HG02885 (cell line): Measurements from ENCODE around the gene UBXN7.
"Not testable (repeated sequence)": the region's sequence is repeated elsewhere in the genome, so short reads cannot be mapped to it uniquely, and the experiment has no call there.

Experiments used
- ATAC-seq: cut with Tn5 transposase; IDR thresholded peaks from one replicate; pipeline ENCODE4 v1.9.1; 2021; ENCODE audit warnings: mild to moderate bottlenecking; ENCODE audit not compliant: unreplicated experiment, poor library complexity

The UBXN7 gene

DNA sequence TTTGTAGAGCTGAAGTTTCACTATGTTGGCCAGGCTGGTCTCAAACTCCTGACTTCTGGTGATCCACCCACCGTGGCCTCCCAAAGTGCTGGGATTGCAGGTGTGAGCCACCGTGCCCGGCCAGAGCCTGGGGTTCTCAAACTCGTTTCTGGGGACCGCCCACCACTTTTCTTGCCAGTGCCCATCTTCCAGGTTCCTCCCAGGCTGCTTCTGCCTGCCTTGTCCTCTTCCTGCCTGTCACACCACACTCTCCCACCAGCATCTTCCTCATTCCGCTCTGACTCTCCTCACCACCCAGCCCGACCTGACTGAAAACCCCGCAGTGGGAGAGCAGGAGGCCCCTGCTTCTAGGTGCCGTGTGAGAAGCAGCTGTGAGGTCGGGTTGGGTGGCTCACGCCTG lies 111.1 kb downstream of the UBXN7 start:
- ATAC-seq, result no peak

DNA sequence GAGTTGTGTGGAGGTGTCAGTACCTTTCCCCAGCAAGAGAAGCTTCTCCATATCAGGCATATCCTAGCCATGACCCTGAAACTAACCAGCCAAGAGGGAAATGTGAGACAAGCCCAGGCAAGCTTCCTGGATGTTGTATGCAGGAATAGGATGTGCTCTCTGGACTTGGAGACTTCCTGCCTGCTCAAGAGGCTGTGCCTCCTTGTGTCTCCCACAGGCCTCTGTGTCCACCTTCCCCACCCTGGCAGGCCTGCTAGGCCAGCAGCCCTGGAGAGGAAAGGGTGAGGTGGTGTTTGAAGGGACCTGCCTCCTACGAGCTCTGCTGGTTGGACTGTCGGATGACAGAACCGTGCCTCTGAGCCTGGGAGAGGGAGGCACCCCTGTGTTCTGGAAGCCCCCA lies 112.1 kb downstream of the UBXN7 start:
- ATAC-seq, result no peak

GRCh38 chr3:196317687-196318467 lies 114.3 kb downstream of the UBXN7 start, which contains the start of gene DYNLT2B:
Gene DYNLT2B, minus strand, starts transcription at chr3:196318240. Its CDS starts 88 bp downstream, at chr3:196318152.
- ATAC-seq, result peak; percentile 90

DNA sequence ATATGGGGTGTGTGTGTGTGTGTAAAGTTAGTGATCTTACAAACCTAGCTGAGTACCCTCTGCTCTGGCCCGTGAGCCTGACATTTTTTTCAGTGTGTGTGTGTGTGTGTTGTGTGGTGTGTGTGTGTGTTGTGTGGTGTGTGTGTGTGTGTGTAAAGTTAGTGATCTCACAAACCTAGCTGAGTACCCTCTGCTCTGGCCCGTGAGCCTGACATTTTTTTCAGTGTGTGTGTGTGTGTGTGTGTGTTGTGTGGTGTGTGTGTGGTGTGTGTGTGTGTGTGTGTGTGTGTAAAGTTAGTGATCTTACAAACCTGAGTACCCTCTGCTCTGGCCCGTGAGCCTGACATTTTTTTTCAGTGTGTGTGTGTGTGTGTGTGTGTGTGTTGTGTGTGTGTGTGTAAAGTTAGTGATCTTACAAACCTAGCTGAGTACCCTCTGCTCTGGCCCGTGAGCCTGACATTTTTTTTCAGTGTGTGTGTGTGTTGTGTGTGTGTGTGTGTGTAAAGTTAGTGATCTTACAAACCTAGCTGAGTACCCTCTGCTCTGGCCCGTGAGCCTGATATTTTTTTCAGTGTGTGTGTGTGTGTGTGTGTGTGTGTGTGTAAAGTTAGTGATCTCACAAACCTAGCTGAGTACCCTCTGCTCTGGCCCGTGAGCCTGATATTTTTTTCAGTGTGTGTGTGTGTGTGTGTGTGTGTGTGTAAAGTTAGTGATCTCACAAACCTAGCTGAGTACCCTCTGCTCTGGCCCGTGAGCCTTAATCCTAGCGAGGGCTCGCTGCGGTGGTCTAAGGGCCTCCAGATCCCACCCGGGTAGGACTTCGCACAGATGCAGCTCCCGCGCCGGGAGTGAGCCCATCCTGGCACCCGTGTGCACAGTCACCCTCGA lies 115.2 kb downstream of the UBXN7 start:
- not testable (repeated sequence) for ATAC-seq

DNA sequence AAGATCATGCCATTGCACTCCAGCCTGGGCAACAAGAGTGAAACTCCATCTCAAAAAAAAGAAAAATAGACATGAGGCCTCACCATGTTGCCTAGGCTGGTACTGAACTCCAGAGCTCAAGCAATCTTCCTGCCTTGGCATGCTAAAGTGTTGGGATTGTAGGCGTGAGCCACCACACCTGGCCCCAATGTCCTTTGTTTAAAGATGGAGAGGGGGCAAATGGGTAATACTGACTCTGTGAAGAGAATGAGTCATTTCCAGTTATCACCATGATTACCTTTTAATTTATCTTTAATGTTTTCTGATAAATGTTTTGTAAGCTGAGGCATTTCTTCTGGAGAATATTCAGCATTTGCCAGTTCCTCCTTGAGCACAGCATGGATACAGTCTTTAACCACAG lies 116.4 kb downstream of the UBXN7 start:
- no peak for ATAC-seq

DNA sequence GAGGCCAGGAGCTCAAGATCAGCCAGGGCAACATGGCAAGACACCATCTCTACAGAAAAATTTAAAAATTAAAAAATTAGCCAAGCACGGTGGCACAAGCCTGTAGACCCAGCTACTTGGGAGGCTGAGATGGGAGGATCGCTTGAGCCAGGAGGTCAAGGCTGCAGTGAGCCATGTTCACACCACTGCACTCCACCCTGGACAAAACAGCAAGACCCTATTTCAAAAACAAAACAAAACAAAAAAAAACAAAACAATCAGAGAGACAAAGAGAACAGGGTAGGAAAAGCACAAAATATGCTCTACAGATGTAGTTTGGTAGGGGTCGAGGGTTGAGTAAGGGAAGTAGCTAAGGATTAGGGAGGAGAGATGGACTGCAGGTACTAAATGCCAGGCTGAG lies 117.6 kb downstream of the UBXN7 start:
- ATAC-seq, result no peak

DNA sequence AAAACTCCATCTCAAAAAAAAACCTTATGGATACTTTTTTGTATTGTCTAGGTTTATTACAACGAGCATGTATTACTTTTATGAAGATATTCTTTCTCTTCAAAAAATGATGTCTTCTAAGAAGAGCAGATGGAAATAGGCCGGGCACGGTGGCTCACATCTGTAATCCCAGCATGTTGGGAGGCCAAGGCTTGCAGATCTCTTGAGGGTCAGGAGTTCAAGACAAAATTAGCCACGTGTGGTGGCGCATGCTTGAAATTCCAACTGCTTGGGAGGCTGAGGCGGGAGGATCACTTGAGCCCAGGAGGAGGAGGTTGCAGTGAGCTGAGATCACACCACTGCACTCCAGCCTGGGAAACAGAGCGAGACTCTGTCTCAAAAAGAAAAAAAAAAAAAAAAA lies 118.1 kb downstream of the UBXN7 start:
- not testable (repeated sequence) for ATAC-seq

DNA sequence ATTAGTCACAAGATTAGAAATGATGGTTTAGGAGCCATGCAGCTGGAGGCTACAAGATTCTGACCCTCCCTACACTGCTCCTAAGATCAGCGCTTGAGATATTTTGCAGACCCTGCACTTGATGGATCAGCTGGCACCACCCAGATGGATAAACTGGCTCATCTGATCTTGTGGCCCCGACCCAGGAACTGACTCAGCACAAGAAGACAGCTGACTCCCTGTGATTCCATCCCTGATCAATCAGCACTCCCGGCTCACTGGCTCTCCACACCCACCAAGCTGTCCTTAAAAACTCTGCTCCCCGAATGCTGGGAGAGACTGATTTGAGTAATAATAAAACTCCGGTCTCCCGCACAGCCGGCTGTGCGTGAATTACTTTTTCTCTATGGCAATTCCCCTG lies 129.3 kb downstream of the UBXN7 start:
- not testable (repeated sequence) for ATAC-seq

GRCh38 chr3:196302551-196302950 lies 129.7 kb downstream of the UBXN7 start:
- ATAC-seq, result not testable (repeated sequence)

DNA sequence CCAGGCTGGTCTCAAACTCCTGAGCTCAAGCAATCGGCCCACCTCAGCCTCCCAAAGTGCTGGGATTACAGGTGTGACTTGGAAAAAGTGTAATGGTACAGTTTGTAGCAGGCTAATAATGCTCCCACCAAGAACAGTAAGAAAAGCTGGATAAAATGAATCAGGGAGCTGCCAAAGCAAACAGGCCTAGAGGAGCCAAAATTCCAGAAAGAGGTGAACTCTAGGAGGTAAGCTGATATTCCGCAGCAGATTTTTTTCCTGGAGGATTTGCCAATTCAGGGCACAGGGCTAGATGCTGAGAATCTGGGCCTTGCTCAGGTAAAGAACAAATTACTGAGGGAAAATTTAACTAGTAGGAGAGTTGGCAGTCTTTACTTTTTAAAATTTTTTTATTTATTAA lies 133.7 kb downstream of the UBXN7 start:
- no peak for ATAC-seq
